Medulla oblongata (tissue), 1 donor: ENCODE results near the gene TAF12.
A peak's percentile ranks its signal among the peaks of the same experiment; 100 is the strongest.
"Not testable (repeated sequence)": the region's sequence is repeated elsewhere in the genome, so short reads cannot be mapped to it uniquely, and the experiment has no call there.

Experiments used
- DNase-seq: peaks from one replicate; pipeline ENCODE4 v3.0.0-alpha.2; 2015; ENCODE audit errors: extremely low spot score

The TAF12 gene

GRCh38 chr1:28644494-28644893 is 1.6 kb upstream of the TAF12 start:
- no peak for DNase-seq

- peak; percentile 28 for DNase-seq
These were observed 616 bp downstream of the TAF12 start for GRCh38 chr1:28642056-28642846.

- DNase-seq, result no peak
These were observed 2.1 kb downstream of the TAF12 start for GRCh38 chr1:28640766-28641165.

- no peak for DNase-seq
These were observed 10.3 kb downstream of the TAF12 start for GRCh38 chr1:28632560-28632959.

GRCh38 chr1:28631713-28632112 is 11.2 kb downstream of the TAF12 start:
- no peak for DNase-seq

GRCh38 chr1:28613175-28613574 is 29.7 kb downstream of the TAF12 start:
- DNase-seq, result no peak

GRCh38 chr1:28606771-28607170 is 36.1 kb downstream of the TAF12 start:
- no peak for DNase-seq

GRCh38 chr1:28604962-28605361 is 37.9 kb downstream of the TAF12 start:
- DNase-seq, result no peak

- no peak for DNase-seq
These were observed 38.5 kb downstream of the TAF12 start for GRCh38 chr1:28604411-28604810.

- DNase-seq, result peak; percentile 94
These were observed 40.1 kb downstream of the TAF12 start for GRCh38 chr1:28602536-28603439.

- no peak for DNase-seq
These were observed 41.2 kb downstream of the TAF12 start for GRCh38 chr1:28601696-28602095.

GRCh38 chr1:28596276-28596675 is 46.6 kb downstream of the TAF12 start:
- DNase-seq, result not testable (repeated sequence)

GRCh38 chr1:28595412-28596191 is 47.3 kb downstream of the TAF12 start:
- no peak for DNase-seq

GRCh38 chr1:28594686-28595411 is 48.0 kb downstream of the TAF12 start:
- DNase-seq, result not testable (repeated sequence)

- DNase-seq, result not testable (repeated sequence)
These were observed 48.9 kb downstream of the TAF12 start for GRCh38 chr1:28593988-28594356.

- DNase-seq, result no peak
These were observed 50.4 kb downstream of the TAF12 start for GRCh38 chr1:28592321-28593071.

GRCh38 chr1:28591708-28592320 is 51.1 kb downstream of the TAF12 start, which contains the start of gene RAB42:
RAB42 (plus strand) TSS chr1:28592265; CDS start chr1:28592512, 247 bp downstream.
- no peak for DNase-seq

- DNase-seq, result not testable (repeated sequence)
These were observed 56.1 kb downstream of the TAF12 start for GRCh38 chr1:28586585-28587391.

GRCh38 chr1:28582248-28582615 is 60.6 kb downstream of the TAF12 start:
- no peak for DNase-seq
